BE2C (cell line): ENCODE data around the gene RABGGTA.

Source experiments
- DNase-seq: peaks from one replicate; pipeline ENCODE4 v3.0.0-alpha.2; 2020
- H3K27me3 ChIP-seq: fragments of 250-450 bp; sonication (Bioruptor Pico); 2 replicates; pipeline ENCODE4 v1.5.1; 2020; ENCODE audit warnings: mild to moderate bottlenecking
- H3K36me3 ChIP-seq: fragments of 250-450 bp; sonication (Bioruptor Pico); 2 replicates; pipeline ENCODE4 v1.5.1; 2020; ENCODE audit warnings: mild to moderate bottlenecking
- H3K4me1 ChIP-seq: fragments of 250-450 bp; sonication (Bioruptor Pico); 2 replicates; pipeline ENCODE4 v1.5.1; 2020
- H3K4me3 ChIP-seq: 2 replicates; pipeline ENCODE4 v1.5.1; 2011; ENCODE audit warnings: low read depth, low read length
- H3K9me3 ChIP-seq: fragments of 250-450 bp; sonication (Bioruptor Pico); 2 replicates; pipeline ENCODE4 v1.5.1; 2020
- CTCF ChIP-seq: IDR thresholded peaks from 2 replicates; pipeline ENCODE4 v1.5.1; 2012; ENCODE audit warnings: mild to moderate bottlenecking, low read depth, low read length

RABGGTA gene

GRCh38 chr14:24314377-24315193 is 43.2 kb upstream of the RABGGTA start:
- no peak for TF ChIP-seq CTCF
- Histone ChIP-seq H3K27me3 (peaks cover 41% of the 10 kb centered on the region), H3K36me3 (peaks cover 8% of the 10 kb centered on the region; the same call in 1 of the 2 replicates), H3K4me1 (peaks cover 3% of the 10 kb centered on the region), H3K9me3 (peaks cover 10% of the 10 kb centered on the region), H3K4me3 (no peak overlapping the region)
- DNase-seq, result no peak

- no peak for TF ChIP-seq CTCF
- DNase-seq, result no peak
- Histone ChIP-seq H3K36me3 (peaks cover 8% of the 10 kb centered on the region; the same call in 1 of the 2 replicates), H3K4me1 (peaks cover 3% of the 10 kb centered on the region), H3K9me3 (peaks cover 10% of the 10 kb centered on the region), H3K4me3 (no peak overlapping the region), H3K27me3 (peaks cover 35% of the 10 kb centered on the region)
These were observed 42.5 kb upstream of the RABGGTA start for GRCh38 chr14:24313913-24314312.

DNA sequence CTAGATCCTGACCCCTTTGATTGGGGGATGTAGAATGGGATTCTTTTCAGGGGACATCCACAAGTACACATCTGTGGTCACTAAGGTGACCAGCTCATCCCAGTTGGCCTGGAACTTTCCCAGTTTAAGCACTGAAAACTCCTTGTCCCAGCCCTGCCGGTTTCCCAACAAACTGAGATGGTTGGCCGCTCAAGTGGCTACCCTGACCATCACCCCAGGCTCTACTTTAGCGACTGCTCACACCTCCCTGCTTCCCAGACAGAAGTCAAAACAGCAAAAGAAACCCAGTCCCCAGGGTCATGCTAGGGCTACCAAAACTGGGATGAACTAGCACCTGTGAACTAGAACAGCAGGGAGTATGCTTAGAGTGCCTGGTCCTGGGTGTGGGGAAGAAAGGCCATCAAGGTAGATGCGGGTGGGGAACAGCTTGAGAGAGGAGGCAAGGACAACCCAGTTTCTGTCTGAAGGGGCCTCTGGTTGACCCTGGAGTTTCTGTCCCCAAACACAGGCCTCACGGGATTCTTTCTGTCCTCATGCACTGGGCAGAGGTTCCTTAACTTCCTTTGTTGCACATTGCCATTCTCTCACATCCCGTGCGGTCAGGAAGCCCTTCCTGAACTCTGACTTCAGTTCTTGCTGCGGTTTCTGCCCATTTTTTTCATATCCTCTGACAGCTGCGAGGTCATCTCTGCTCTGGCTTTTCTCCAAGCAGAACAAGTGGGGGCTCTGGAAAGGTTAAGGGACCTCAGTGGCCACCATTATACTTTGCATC is 41.5 kb upstream of the RABGGTA start:
- no peak for DNase-seq
- peaks cover 10% of the 10 kb centered on the region for H3K9me3 ChIP-seq
- peaks cover 3% of the 10 kb centered on the region for H3K4me1 ChIP-seq
- peaks cover 25% of the 10 kb centered on the region for H3K27me3 ChIP-seq
- H3K4me3 ChIP-seq, result no peak overlapping the region
- TF ChIP-seq CTCF, result no peak
- H3K36me3 ChIP-seq, result peaks cover 9% of the 10 kb centered on the region

DNA sequence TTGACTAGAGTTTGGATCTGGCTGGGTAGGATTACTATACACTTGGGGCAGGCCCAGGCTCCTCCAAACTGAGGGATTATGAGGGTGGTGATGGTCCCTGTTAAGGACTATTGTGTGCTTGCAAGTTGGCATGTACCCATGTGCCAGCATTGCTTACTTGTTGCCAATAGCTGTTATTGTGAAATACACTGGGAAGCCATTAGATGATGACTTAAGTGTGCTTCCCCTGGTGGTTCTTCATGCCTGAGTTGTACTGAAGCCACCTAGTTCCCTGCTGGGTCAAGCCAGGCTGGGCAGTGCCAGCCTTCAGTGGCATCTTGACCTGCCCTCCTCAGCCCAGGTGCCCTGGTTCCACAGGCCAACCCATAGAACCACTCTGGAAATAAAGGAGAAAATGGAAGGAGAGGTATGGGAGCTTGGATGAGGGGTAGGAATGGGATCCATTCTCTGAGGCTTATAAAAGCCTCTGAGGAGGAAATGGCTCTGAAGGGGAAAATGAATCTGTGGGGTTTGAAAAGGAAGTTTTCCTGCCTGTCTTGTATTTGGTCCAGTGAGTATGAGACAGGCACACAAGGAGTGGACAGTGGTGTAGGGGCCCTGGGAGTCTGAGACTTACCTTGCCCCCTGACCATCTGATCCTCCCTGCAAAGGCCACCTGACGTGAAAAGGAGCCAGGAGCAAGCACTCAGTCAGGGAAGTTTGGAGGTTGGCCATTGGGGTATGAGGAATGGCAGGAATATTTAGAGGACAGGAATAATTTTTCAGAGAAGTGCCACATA is 40.6 kb upstream of the RABGGTA start:
- no peak for DNase-seq
- H3K9me3 ChIP-seq, result peaks cover 10% of the 10 kb centered on the region
- H3K27me3 ChIP-seq, result peaks cover 16% of the 10 kb centered on the region
- no peak for TF ChIP-seq CTCF
- H3K4me3 ChIP-seq, result no peak overlapping the region
- H3K36me3 ChIP-seq, result peaks cover 18% of the 10 kb centered on the region
- H3K4me1 ChIP-seq, result peaks cover 3% of the 10 kb centered on the region

DNA sequence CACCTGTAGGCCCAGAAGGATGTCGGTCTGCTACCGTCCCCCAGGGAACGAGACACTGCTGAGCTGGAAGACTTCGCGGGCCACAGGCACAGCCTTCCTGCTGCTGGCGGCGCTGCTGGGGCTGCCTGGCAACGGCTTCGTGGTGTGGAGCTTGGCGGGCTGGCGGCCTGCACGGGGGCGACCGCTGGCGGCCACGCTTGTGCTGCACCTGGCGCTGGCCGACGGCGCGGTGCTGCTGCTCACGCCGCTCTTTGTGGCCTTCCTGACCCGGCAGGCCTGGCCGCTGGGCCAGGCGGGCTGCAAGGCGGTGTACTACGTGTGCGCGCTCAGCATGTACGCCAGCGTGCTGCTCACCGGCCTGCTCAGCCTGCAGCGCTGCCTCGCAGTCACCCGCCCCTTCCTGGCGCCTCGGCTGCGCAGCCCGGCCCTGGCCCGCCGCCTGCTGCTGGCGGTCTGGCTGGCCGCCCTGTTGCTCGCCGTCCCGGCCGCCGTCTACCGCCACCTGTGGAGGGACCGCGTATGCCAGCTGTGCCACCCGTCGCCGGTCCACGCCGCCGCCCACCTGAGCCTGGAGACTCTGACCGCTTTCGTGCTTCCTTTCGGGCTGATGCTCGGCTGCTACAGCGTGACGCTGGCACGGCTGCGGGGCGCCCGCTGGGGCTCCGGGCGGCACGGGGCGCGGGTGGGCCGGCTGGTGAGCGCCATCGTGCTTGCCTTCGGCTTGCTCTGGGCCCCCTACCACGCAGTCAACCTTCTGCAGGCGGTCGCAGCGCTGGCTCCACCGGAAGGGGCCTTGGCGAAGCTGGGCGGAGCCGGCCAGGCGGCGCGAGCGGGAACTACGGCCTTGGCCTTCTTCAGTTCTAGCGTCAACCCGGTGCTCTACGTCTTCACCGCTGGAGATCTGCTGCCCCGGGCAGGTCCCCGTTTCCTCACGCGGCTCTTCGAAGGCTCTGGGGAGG is 39.5 kb upstream of the RABGGTA start, which contains the start of gene LTB4R:
TSS of gene LTB4R (plus strand) at position 857 of the 959 bp plus-strand sequence. CDS start 4,150 bp downstream, outside the sequence.
- H3K4me3 ChIP-seq, result no peak within 1 kb of the TSS
- DNase-seq, result no peak

More for the DNA sequence above, 39.5 kb upstream of the RABGGTA start, which contains the start of gene LTB4R:
- peaks cover 5% of the 10 kb centered on the region for H3K27me3 ChIP-seq
- peaks cover under 1% of the 10 kb centered on the region; the same call in 1 of the 2 replicates for H3K4me1 ChIP-seq
- H3K9me3 ChIP-seq, result peaks cover 2% of the 10 kb centered on the region
- no peak for TF ChIP-seq CTCF
- peaks cover 24% of the 10 kb centered on the region for H3K36me3 ChIP-seq
